ENCODE data around the gene BCL6B.
"Not testable (repeated sequence)": the region's sequence is repeated elsewhere in the genome, so short reads cannot be mapped to it uniquely, and the experiment has no call there.

The BCL6B gene

DNA sequence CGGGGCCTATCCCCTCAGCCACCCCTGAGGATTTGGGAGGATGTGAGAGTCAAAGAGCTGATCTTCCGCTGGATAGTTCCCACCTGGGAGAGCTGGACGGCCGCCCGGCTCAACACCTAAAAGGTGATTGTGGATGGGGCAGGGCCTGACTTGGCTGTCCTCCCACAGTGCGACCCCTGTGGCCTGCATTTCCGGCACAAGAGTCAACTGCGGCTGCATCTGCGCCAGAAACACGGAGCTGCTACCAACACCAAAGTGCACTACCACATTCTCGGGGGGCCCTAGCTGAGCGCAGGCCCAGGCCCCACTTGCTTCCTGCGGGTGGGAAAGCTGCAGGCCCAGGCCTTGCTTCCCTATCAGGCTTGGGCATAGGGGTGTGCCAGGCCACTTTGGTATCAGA is 4.5 kb downstream of the BCL6B start:
- DNase-seq (ENCODE audit: low read depth), result no peak

DNA sequence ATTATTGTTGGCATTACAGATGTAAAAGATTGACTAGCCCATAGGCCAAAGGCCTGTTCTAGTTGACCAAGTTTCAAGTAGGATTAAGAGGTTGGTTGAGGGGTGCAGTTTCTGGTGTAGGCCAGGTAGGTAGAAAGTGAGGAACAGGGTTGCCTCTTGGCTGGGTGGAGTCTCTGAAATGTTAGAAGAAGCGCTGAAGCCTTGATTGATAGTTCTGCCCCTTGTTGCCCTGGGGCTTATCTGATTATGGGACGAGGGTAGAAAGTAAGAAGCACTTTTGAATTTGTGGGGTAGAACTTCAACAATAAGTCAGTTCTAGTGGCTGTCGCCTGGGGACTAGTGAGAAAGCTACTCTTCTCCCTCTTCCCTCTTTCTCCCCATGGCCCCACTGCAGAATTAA is 6.2 kb downstream of the BCL6B start:
- no peak for DNase-seq (ENCODE audit: low read depth)

DNA sequence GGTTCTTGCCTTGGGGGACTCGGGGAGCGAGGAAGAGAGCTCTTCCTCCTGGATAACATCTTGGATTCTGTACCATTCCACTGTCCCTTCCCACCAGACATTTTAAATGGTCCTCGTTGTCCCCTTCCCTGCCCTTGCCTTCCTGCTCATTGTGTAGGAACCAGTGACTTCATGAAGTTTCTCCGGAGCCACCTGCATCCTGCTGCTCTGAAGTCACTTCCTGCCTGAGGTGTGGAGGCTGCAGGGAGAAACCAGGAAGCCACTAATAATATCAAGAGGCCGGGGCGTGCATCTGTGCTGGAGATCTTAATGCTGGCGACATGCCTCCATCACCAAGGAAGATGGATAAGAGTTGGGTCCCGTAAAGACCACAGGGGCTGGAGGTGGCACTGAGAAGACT is 6.8 kb downstream of the BCL6B start:
- no peak for DNase-seq (ENCODE audit: low read depth)

DNA sequence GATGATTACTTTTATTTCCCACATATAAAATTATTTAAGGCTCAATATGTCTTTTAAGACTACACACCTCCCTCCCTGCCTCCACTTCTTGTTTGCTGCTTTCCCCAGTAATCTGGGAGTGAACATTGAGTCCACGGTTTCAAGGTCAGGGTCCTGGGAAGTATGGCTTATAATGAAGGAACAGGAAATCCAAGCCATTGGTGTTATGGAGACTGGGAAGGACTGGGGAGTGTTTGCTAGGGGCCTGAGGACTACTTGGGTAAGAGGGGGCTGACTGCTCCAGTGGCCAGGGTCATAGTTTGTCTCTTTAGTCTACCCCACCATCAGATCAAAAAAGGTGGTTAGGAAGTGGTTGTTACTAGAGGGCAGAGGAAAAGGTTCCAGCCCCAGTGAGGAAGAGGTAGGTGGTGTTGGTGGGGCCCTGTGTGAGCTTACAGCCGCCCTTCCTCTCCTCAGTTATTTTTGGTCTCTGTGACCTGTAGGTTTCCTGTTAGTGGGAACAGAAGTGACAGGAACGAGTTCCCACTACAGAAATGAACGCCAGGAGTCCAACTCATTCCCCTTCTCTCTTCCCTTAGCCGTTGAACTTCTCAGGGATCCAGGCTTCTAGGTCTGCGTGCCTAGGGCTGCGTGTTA is 12.2 kb downstream of the BCL6B start:
- DNase-seq (ENCODE audit: low read depth), result no peak

DNA sequence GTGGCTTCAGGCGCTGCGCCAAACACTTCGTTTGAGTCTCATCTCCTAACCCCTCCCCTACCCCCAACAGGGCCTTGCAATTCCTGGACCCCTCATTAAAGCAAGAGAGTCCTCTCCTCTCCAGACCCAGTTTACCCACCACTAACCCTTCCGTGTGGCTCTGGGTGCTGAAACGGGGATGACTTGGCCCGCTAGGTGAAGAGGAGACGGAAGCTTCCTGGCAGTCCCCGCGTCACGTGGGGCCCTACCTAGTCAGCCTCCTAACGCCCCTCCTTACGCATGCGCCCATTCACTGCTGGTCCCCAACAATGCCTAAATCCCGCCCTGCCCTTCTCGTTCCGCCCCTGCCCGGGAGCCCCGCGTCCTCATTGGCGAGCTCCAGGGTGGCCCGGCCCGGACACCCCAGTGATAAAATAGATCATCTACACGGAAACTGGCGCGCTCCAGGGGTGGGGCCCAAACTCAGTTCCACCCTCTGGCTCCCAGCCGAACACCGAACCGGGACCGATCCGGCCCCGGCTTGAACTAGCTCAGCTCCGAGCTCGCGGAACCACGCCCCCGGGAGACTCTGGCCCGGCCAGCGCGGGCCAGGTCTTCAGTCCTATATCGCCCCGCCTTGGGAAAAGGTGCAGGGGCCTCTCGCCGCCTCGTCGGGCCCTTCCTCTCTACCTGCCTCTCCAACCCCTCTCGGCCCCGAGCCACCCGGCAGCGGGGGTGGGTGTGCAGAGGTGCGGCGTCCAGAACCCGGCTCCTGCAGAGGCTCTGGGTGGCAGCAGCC is 12.9 kb downstream of the BCL6B start, which contains the start of gene SLC16A13:
Gene SLC16A13, plus strand, starts transcription at position 425 of the 778 bp plus-strand sequence. CDS start 368 bp downstream, outside the sequence.
- peak; percentile 98 for DNase-seq (ENCODE audit: low read depth)

DNA sequence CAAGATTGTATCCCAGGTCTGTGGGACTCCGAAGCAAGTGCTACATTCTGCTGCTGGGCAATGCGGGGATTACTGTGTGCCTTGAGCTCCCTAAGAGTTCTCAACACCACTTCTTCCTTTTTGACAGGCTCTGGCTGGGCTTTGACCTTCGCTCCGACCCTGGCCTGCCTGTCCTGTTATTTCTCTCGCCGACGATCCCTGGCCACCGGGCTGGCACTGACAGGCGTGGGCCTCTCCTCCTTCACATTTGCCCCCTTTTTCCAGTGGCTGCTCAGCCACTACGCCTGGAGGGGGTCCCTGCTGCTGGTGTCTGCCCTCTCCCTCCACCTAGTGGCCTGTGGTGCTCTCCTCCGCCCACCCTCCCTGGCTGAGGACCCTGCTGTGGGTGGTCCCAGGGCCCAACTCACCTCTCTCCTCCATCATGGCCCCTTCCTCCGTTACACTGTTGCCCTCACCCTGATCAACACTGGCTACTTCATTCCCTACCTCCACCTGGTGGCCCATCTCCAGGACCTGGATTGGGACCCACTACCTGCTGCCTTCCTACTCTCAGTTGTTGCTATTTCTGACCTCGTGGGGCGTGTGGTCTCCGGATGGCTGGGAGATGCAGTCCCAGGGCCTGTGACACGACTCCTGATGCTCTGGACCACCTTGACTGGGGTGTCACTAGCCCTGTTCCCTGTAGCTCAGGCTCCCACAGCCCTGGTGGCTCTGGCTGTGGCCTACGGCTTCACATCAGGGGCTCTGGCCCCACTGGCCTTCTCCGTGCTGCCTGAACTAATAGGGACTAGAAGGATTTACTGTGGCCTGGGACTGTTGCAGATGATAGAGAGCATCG is 15.4 kb downstream of the BCL6B start:
- no peak for DNase-seq (ENCODE audit: low read depth)

DNA sequence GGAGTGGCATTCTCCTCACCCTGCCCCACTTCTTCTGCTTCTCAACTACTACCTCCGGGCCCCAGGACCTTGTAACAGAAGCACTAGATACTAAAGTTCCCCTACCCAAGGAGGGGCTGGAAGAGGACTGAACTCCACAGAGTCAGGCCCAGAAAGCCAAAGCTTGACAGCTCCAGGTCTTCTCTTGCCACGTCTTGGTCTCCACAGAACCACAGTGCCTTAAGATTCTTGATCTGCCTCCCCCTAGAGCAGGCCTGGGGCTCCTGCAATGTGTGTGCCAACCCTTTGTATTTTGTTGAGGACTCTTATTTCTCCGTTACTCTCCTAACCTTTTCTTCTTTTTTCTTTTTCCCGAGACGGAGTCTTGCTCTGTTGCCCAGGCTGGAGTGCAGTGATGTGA is 17.0 kb downstream of the BCL6B start:
- no peak for DNase-seq (ENCODE audit: low read depth)

DNA sequence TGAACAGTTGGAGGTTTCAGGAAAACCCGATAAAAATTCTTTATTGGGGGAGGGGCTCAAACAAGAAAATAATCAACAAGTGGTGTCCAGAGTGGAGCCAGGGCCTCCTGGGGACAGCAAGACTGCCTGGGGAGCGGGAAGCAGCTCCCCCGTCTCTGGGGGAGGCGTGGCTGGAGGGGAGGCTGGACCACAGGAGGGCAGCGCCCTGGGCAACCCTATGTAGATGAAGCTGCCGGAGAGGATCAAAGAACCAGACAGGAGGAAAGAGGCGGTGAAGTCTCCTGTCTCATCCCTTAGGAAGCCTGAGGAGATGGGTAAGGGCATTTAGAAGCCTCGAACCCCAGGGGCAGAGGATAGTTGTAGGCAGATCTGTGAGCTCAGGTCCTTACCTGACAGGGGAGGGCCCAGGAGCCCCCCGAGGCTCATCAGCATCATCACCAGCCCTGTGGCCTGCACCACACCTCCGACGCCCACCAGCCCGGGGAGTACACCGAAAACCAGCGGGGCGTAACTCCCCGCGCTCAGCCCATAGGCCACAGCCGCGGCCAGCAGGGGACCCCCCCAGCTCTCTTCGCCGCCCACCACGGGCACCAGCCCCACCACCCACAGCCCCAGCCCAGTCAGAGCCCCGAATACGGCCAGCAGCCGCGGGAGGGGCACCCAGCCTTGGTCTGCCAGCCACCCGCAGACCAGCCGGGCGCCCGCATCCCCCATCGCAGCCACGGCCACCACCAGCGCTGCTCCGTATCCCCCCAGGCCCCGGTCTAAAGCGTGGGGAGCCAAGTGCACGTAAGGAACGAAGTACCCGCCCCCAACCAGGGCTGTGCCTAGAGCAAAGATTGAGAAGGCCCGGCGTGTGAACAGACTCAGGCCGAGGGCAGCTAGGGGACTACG is 19.0 kb downstream of the BCL6B start:
- no peak for DNase-seq (ENCODE audit: low read depth)

DNA sequence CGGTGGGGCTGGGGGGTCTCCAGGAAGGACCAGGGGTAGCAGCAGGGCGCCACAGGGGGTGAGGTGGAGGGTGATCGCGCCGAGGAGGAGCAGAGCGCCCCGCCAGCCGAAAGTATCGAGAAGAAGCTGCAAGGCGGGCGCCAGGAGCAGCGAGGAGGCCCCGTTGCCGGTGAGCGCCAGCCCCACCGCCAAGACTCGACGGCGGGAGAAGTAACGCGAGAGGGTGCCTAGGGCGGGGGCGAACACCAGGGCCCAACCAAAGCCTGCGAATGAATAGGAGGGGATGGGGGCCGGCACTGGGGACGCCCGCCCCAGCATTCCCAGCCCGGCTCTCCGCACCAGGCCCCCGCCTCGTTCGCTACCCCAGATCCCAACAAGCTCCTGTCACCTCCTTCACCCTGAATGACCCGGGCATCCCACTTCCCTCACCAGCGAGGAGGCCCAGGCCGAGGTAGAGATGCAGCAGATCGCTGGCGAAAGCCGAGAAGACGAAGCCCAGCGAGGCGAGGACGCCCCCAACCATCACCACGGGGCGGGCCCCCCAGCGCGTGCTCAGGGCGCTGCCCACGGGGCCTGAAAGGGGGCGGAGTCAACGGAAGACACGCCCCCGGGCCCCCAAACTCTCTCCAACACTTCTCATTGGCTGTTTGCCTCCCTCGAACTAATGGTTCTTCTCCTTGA is 19.8 kb downstream of the BCL6B start:
- DNase-seq (ENCODE audit: low read depth), result no peak

DNA sequence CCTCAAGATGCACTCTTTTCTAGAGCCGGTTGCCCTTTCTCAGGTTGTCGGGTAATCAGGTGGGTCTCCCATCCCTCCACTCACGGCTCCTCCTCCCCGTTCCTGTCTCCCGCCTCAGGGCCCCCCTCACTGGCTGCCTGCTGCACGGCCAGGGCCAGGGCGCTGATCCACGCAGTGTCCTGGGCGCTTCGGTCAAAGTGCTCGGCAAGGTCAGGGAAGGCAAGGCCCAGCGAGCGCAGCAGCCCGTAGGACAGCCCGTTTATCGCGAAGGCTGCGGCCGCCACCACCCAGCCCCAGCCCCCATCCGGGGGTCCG is 20.3 kb downstream of the BCL6B start:
- no peak for DNase-seq (ENCODE audit: low read depth)

DNA sequence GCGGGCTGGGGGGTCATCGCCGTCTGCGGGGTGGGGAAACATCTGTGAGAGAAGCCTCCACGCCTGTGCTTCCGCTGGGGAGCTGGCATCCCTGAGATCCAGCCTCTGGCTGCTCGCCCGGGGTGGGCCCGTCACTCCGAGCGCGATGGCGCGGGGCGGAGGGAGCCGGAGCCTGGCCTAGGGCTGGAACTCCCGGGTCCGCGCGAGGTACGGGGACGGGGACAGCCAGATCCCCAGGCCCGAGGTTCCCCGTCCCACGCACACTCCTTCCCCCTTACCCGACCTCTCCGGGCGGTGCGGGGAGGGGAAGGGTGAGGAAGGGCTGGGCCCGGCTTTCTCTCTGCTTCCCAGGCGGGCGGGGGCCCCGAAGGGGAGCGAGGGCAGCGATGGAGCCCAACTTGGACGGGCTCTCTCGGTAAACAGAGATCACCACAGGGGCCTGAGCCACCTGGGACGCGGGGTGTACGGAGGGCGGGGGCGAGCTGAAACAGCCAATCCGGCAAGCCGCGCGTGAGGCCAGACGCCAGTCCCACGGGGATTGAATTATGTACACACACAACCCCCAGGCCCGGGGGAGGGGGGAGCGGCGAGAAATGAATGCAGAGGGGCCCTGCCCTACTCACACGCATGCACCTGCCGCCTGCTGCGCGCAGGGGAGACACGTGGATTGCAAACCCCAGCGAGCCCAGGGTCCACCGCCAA is 20.8 kb downstream of the BCL6B start, which contains the start of gene SLC16A11:
Gene SLC16A11, minus strand, starts transcription at position 596 of the 702 bp plus-strand sequence. Its CDS starts 579 bp downstream, at position 17.
- no peak for DNase-seq (ENCODE audit: low read depth)

DNA sequence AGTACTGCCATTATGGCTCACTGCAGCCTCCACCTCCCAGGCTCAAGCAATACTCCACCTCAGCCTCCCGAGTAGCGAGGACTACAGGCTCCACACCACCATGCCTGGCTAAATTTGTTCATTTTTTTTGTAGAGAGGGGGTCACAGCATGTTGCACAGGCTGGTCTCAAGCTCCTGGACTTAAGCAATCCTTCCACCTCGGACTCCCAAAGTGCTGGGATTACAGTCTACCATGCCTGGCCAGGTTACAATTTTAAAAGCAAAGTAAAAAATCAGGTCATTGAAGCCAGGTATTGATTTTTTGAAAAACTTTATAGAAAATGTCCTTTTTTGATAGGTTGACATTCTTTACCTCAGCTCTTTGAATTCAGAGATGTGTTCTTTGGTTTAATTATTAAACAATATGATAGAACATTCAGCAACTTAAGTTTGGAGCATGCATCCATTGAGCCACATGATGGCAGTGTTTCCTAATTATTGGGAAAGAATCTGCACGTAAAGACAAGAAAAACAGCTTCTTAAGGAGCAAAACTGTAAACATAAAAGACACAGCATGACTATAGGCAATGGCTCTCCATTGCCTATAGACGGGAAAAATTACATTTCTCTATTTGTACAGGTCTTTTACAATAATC is 22.8 kb downstream of the BCL6B start:
- DNase-seq (ENCODE audit: low read depth), result no peak

DNA sequence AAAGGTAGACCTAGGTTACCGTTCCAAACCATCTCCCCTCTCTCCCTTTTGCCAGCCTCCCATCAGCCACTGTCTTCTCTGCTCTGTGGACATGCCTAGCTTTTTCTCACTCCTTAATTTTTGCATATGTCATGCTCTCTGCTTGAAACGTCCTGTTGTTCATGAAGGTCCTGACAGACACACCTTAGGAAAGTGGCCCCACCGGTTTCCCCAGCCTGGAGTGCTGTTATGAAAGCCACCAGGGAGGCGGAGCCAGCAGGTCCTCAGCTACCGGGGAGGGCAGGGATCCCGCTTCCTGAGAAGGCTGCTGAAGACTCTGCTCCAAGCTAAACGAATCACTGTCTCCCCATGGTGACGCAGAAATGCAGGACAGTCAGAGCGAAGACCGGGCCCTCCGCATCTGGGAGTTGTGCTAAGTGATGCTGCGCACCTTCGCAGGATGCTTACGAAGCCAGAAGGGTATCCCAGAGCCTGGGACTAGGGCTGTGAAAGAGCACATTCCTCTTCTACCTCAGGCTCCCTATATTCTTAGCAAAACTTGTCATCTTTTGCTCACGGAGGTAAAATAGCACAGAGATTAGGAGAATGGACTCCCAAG is 23.4 kb downstream of the BCL6B start:
- no peak for DNase-seq (ENCODE audit: low read depth)

DNA sequence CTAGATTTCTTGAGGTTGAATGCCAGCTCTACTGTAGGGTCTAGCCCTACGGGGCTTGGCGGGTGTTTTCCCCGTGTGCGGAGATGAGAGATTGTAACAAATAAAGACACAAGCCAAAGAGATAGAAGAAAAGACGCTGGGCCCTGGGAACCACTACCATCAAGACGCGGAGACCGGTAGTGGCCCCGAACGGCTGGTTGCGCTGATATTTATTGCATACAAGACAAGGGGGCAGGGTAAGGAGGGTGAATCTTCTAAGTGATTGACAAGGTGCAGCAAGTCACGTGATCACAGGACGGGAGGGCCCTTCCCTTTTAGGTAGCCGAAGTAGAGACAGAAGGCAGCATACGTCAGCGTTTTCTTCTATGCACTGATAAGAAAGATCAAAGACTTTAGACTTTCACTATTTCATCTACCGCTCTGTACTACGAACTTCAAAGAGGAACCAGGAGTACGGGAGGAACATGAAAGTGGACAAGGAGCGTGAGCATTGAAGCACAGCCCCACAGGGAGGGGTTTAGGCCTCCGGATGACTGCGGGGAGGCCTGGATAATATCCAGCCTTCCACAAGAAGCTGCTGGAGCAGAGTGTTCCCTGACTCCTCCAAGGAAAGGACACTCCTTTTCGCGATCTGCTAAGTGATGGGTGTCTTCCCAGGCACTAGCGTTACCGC is 24.0 kb downstream of the BCL6B start:
- DNase-seq (ENCODE audit: low read depth), result peak; percentile 63

DNA sequence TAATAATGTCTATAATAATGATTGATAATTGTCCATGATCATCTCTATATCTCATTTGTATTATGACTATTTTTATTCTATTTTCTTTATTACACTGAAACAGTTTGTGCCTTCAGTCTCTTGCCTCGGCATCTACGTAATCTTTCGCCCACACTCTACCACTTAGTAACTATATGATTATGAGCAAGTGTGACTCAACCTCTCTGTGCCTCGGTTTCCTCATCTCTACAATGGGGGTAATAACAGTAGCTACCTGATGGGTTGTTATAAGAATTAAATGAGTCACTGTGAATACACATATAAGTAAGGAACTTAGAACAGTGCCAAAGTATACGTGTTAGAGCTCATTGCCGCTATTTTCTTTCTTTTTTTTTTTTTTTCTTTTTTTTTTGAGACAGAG is 24.7 kb downstream of the BCL6B start:
- DNase-seq (ENCODE audit: low read depth), result no peak

DNA sequence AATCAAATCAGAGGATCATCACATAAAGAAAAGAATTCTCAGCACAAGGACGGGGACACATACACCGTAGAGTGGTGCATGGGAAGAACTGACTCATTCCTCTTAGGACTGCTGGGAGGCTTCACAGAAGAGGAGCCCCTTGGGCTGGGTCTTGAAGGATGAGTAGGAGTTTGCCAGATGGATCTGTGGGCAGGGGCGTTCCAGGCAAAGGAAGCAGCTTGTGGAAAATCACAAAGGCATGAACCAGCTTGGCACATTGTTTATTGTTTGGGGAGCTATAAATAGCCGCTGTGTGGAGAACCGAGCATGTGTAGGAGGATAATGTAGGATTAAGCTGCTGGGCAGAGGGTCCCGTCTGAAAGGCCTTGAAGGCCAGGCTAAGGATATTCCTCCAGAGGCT is 26.1 kb downstream of the BCL6B start:
- DNase-seq (ENCODE audit: low read depth), result no peak

DNA sequence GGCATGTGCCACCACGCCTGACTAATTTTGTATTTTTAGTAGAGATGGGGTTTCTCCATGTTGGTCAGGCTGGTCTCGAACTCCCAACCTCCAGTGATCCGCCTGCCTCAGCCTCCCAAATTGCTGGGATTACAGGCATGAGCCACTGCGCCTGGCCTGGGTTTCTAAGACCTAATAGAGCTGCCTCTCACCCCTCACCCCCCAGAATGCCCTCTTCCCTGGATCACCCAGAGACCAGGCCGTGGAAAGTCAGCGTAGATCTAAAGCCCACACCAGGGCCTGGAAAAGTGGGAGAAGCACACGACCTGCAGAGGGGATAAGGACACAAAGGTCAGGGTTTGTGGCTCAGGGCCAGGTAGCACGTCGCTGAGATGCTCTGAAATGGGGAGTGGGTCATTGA is 27.7 kb downstream of the BCL6B start:
- not testable (repeated sequence) for DNase-seq (ENCODE audit: low read depth)

DNA sequence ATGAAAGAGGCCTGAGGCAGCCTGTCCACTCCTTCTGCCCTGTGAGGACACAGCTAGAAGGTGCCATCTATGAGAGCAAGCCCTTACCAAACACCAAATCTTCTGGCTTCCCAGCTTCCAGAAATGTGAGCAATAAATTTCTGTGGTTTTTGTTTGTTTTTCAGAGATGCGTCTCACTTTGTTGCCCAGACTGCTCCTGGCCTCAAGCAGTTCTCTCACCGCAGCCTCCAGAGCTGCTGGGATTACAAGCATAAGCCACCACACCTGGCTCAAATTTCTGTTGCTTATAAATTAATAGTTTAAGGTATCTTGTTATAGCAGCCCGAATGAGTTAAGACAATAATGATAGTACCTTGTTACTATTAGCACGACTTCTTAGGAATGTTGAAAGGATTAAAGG is 33.5 kb downstream of the BCL6B start:
- no peak for DNase-seq (ENCODE audit: low read depth)

DNA sequence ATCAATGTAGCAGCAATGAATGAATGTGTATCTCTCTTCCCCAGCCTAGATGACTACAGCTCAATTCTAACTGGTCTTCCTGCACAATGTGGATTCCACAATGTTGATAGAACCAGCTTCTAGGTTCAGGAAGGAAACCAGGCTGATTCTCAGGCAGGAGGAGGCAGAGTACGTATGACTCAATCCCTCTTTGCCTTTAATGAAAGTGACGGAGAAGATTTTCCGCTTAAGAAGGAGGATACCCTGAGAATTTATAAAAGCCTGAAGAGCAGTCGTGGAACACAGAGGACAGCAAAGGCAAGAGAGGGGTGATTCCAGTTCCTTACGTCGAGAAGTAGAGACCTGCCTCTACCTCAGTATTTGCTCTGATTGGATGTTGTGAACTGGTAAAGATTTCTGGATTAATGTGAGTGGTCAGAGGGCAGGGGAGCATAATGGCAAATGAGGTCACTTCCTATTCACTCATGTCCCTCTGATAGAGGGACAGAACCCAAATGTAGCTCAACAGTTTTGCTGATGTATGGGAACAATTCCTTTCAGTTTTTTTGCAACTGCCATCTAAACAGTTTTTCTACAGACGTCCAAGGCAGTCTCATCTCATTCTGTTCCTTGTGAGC is 36.1 kb downstream of the BCL6B start:
- DNase-seq (ENCODE audit: low read depth), result no peak

Data from activated T-cell treated with anti-CD3 and anti-CD28 coated beads for 24 hours (primary cell).